Testis (tissue), 2 donors: ENCODE measurements around the gene C22orf23.

Experiments used
- CTCF ChIP-seq, 3 experiments: fragments of 450-650 bp in 2 of 3; fragments of 200-600 bp in 1 of 3; sonication (generic) in 1 of 3; IDR thresholded peaks; one replicate each; pipeline ENCODE4 v1.5.1; 2016 to 2019; ENCODE audit warnings: antibody characterized with exemption in 3 of 3, mild to moderate bottlenecking in 2 of 3, moderate library complexity in 1 of 3
- POLR2A ChIP-seq: fragments of 450-650 bp; IDR thresholded peaks from one replicate; pipeline ENCODE4 v1.6.1; 2017; ENCODE audit warnings: antibody characterized with exemption, mild to moderate bottlenecking, moderate library complexity

- TF ChIP-seq POLR2A = no peak
- TF ChIP-seq CTCF (IDR thresholded peaks at IDR 0.05) = no peak
These were observed 27.0 kb downstream of the C22orf23 start for GRCh38 chr22:37926358-37926757.
